H1 (cell line): ENCODE data around the gene MAMSTR. TPM values are rescaled to one million over a fixed set of nuclear protein-coding genes. Genes with fewer than 3 reads are reported as not detected.

Experiments
- CTCF ChIA-PET: fragments of 300-600 bp; sonication (Branson Sonifier 250); formaldehyde crosslinking; loops from one replicate; lab custom pipeline; 2021; ENCODE audit not compliant: partially characterized antibody; lab: Charles Lee
- POLR2A ChIA-PET: fragments of 300-600 bp; sonication (Branson Sonifier 250); formaldehyde crosslinking; loops from one replicate; lab custom pipeline; 2021; ENCODE audit warnings: inconsistent platforms; ENCODE audit not compliant: partially characterized antibody; lab: Charles Lee
- DNase-seq, 2 experiments: peaks; one replicate each; pipeline versions ENCODE4 v3.0.0 to v3.0.0-alpha.2; 2010 to 2022; ENCODE audit warnings: low spot score in 2 of 2, low read depth in 1 of 2, mixed read lengths in 1 of 2
- FAIRE-seq: peaks from 2 replicates; lab custom pipeline; 2011; peaks lifted over from hg19 to GRCh38; lab: Jason Lieb, UNC
- H2AFZ ChIP-seq: 2 replicates; pipeline ENCODE4 v1.8.1; 2012; ENCODE audit warnings: low read length, inconsistent platforms
- H2AK5ac ChIP-seq: 2 replicates; pipeline ENCODE4 v1.6.1; 2013; ENCODE audit warnings: low read depth, low read length
- H2BK120ac ChIP-seq: replicated peaks from 2 replicates; pipeline ENCODE3; 2013; ENCODE audit warnings: low read depth, low read length, inconsistent platforms
- H2BK12ac ChIP-seq: 2 replicates; pipeline ENCODE4 v1.6.1; 2013; ENCODE audit warnings: low read depth, low read length
- H2BK15ac ChIP-seq: 2 replicates; pipeline ENCODE4 v1.6.1; 2013; ENCODE audit warnings: low read length
- H2BK20ac ChIP-seq: 2 replicates; pipeline ENCODE4 v1.6.1; 2013; ENCODE audit warnings: low read length
- H2BK5ac ChIP-seq: 2 replicates; pipeline ENCODE4 v1.6.1; 2013; ENCODE audit warnings: low read depth, low read length
- H3K14ac ChIP-seq: 2 replicates; pipeline ENCODE4 v1.6.1; 2013; ENCODE audit warnings: inconsistent platforms; ENCODE audit not compliant: insufficient read length
- H3K18ac ChIP-seq: 2 replicates; pipeline ENCODE4 v1.6.1; 2013; ENCODE audit warnings: low read length; ENCODE audit errors: extremely low read depth
- H3K23ac ChIP-seq: 2 replicates; pipeline ENCODE4 v1.6.1; 2013; ENCODE audit warnings: inconsistent platforms; ENCODE audit not compliant: insufficient read length
- H3K23me2 ChIP-seq: 2 replicates; pipeline ENCODE4 v1.6.1; 2013; ENCODE audit warnings: low read depth, low read length
- H3K27ac ChIP-seq: 2 replicates; pipeline ENCODE4 v1.6.1; 2011; ENCODE audit warnings: low read depth, low read length, inconsistent platforms
- H3K27me3 ChIP-seq, 4 experiments: replicated peaks in 1 of 4; 1 replicate in 1 of 4; 2 replicates in 3 of 4; pipeline versions ENCODE4 v1.6.1 to v1.8.1; 2011 to 2013; ENCODE audit warnings: low read length in 3 of 4, mild to moderate bottlenecking in 3 of 4, inconsistent platforms in 2 of 4, mixed read lengths in 2 of 4, moderate library complexity in 1 of 4; ENCODE audit not compliant: control insufficient read depth in 3 of 4, insufficient read depth in 3 of 4; ENCODE audit errors: extremely low read depth in 1 of 4
- H3K36me3 ChIP-seq, 4 experiments: 2 replicates each; pipeline versions ENCODE4 v1.6.1 to v1.8.1; 2011 to 2013; ENCODE audit warnings: mild to moderate bottlenecking in 4 of 4, low read length in 3 of 4, moderate library complexity in 2 of 4, control low read depth in 1 of 4, inconsistent platforms in 1 of 4; ENCODE audit not compliant: insufficient read depth in 4 of 4, control insufficient read depth in 2 of 4
- H3K4ac ChIP-seq: replicated peaks from 2 replicates; pipeline ENCODE3; 2013; ENCODE audit warnings: low read length, low read depth, mixed read lengths, inconsistent platforms; ENCODE audit not compliant: insufficient read length
- H3K4me1 ChIP-seq, 4 experiments: replicated peaks in 1 of 4; 1 replicate in 1 of 4; 2 replicates in 3 of 4; pipeline versions ENCODE4 v1.6.1 to v1.8.1; 2011 to 2013; ENCODE audit warnings: low read length in 3 of 4, inconsistent platforms in 2 of 4, mixed read lengths in 1 of 4; ENCODE audit not compliant: insufficient read depth in 4 of 4, control insufficient read depth in 3 of 4
- H3K4me2 ChIP-seq, 2 experiments: 2 replicates each; pipeline versions ENCODE4 v1.6.1 to v1.8.1; 2011 to 2013; ENCODE audit warnings: low read depth in 2 of 2, low read length in 2 of 2, control low read depth in 1 of 2, inconsistent platforms in 1 of 2, mild to moderate bottlenecking in 1 of 2; ENCODE audit not compliant: insufficient read depth in 1 of 2
- H3K4me3 ChIP-seq, 4 experiments: fragments of 200-600, 300-600 bp in 1 of 4; sonication (generic), shearing (Covaris generic), sonication (Bioruptor Twin) in 1 of 4; 2 replicates each; pipeline versions ENCODE4 v1.5.1 to v1.8.1; 2011 to 2016; ENCODE audit warnings: low read length in 4 of 4, low read depth in 3 of 4, control low read depth in 2 of 4, inconsistent platforms in 2 of 4, mild to moderate bottlenecking in 2 of 4, mixed read lengths in 1 of 4, moderate library complexity in 1 of 4; ENCODE audit not compliant: insufficient read depth in 2 of 4; ENCODE audit errors: extremely low read depth in 1 of 4
- H3K56ac ChIP-seq: replicated peaks from 2 replicates; pipeline ENCODE3; 2013; ENCODE audit warnings: low read depth, mild to moderate bottlenecking, mixed read lengths, low read length, inconsistent platforms; ENCODE audit not compliant: insufficient read length
- H3K79me1 ChIP-seq: 2 replicates; pipeline ENCODE4 v1.6.1; 2013; ENCODE audit warnings: low read depth, low read length, control low read depth
- H3K79me2 ChIP-seq, 2 experiments: 2 replicates each; pipeline versions ENCODE4 v1.6.1 to v1.8.1; 2012 to 2013; ENCODE audit warnings: low read length in 2 of 2, mild to moderate bottlenecking in 2 of 2, inconsistent platforms in 1 of 2; ENCODE audit not compliant: insufficient read depth in 2 of 2, control insufficient read depth in 1 of 2
- H3K9ac ChIP-seq, 4 experiments: replicated peaks in 1 of 4; 1 replicate in 1 of 4; 2 replicates in 3 of 4; pipeline versions ENCODE4 v1.6.1 to v1.8.1; 2011 to 2013; ENCODE audit warnings: low read depth in 3 of 4, low read length in 3 of 4, control low read depth in 2 of 4, mild to moderate bottlenecking in 2 of 4, moderate library complexity in 2 of 4, inconsistent platforms in 1 of 4; ENCODE audit errors: extremely low read depth in 1 of 4
- H3K9me3 ChIP-seq, 2 experiments: 2 replicates each; pipeline versions ENCODE4 v1.6.1 to v1.8.1; 2012 to 2013; ENCODE audit warnings: mild to moderate bottlenecking in 2 of 2, moderate library complexity in 2 of 2, control low read depth in 1 of 2, inconsistent platforms in 1 of 2, low read depth in 1 of 2, low read length in 1 of 2, mixed read lengths in 1 of 2; ENCODE audit not compliant: insufficient read depth in 2 of 2
- H4K20me1 ChIP-seq, 2 experiments: replicated peaks in 1 of 2; 2 replicates each; pipeline versions ENCODE3 to v1.8.1; 2011 to 2013; ENCODE audit warnings: inconsistent platforms in 2 of 2, low read length in 2 of 2, mild to moderate bottlenecking in 1 of 2; ENCODE audit not compliant: insufficient read depth in 2 of 2, control insufficient read depth in 1 of 2
- H4K5ac ChIP-seq: 2 replicates; pipeline ENCODE4 v1.6.1; 2013; ENCODE audit warnings: low read length, low read depth, mixed read lengths, inconsistent platforms; ENCODE audit not compliant: insufficient read length
- H4K8ac ChIP-seq: 2 replicates; pipeline ENCODE4 v1.8.0; 2013; ENCODE audit warnings: mild to moderate bottlenecking, moderate library complexity, low read length, inconsistent platforms; ENCODE audit not compliant: insufficient read depth; ENCODE audit errors: extremely low read depth
- H4K91ac ChIP-seq: replicated peaks from 2 replicates; pipeline ENCODE3; 2013; ENCODE audit warnings: low read length, mixed read lengths, inconsistent platforms; ENCODE audit not compliant: insufficient read length
- CHD1 ChIP-seq: IDR thresholded peaks from 2 replicates; pipeline ENCODE4 v1.6.1; 2012; ENCODE audit warnings: low read depth, low read length, improper control_type of control experiment
- EGR1 ChIP-seq: IDR thresholded peaks from 2 replicates; pipeline ENCODE4 v1.6.1; 2011; ENCODE audit warnings: low read depth, low read length, borderline replicate concordance
- EZH2 ChIP-seq: fragments of 200-600 bp; sonication (generic); IDR thresholded peaks from 2 replicates; pipeline ENCODE4 v1.7.1; 2012; ENCODE audit warnings: low read depth, mild to moderate bottlenecking, moderate library complexity, low read length, inconsistent platforms; ENCODE audit not compliant: severe bottlenecking
- SIX5 ChIP-seq: IDR thresholded peaks from 2 replicates; pipeline ENCODE4 v1.6.1; 2011; ENCODE audit warnings: mild to moderate bottlenecking, low read depth, low read length
- SP1 ChIP-seq: IDR thresholded peaks from 2 replicates; pipeline ENCODE4 v1.6.1; 2011; ENCODE audit warnings: low read depth, low read length
- SRF ChIP-seq: IDR thresholded peaks from 2 replicates; pipeline ENCODE4 v1.6.1; 2011; ENCODE audit warnings: mild to moderate bottlenecking, low read depth, low read length, moderate library complexity
- YY1 ChIP-seq: IDR thresholded peaks from 2 replicates; pipeline ENCODE4 v1.6.1; 2011; ENCODE audit warnings: low read depth, mild to moderate bottlenecking, low read length
- WGBS, 2 experiments: shearing (Covaris generic) in 1 of 2; methylation state at CpG; one replicate each; pipeline versions ENCODE4 v1.1.6 to v1.1.7; 2013 to 2015; ENCODE audit warnings: low lambda C conversion rate in 2 of 2, mixed read lengths in 2 of 2, inconsistent platforms in 1 of 2, low coverage in 1 of 2, missing lambda C conversion rate in 1 of 2; ENCODE audit not compliant: insufficient replicate concordance in 2 of 2, insufficient coverage in 1 of 2, insufficient read length in 1 of 2; ENCODE audit errors: extremely low coverage in 1 of 2, missing lambda C conversion rate in 1 of 2; 5-methylcytosine and 5-hydroxymethylcytosine counted together
- polyA plus RNA-seq, 7 experiments: library from polyadenylated mRNA; depleted of rRNA in 3 of 7; stranded (reverse) in 5 of 7; unstranded in 2 of 7; fragments of >200 nt in 5 of 7; fragments of 200-250 nt in 2 of 7; gene quantifications; 1 replicate in 5 of 7; 2 replicates in 1 of 7; 4 replicates in 1 of 7; pipeline versions ENCODE4 v1.2.1 to v1.2.3, GENCODE V29; 2011 to 2013; ENCODE audit warnings: missing spikeins in 2 of 7, mixed read lengths in 2 of 7
- total RNA-seq: library from RNA; stranded (reverse); fragmentation: NEBNext Ultra II Directional; extraction: Animal tissue kit (Norgen Biotek cat#: 25700); gene quantifications from 2 replicates; pipeline ENCODE4 v1.2.1, GENCODE V29; 2021

MAMSTR gene
- total and polyA plus RNA-seq, 2 of the 8 experiments (the other 6 are each of a cell fraction or from before 2014, with no cell fraction given): 2.0 to 2.3 TPM

GRCh38 chr19:48705431-48705830, 14.1 kb downstream of the MAMSTR start:
- Histone ChIP-seq H3K4me3 (no peak overlapping the region), H3K23me2 (peaks cover 2% of the 10 kb centered on the region; the same call in 1 of the 2 replicates), H3K36me3 (peaks cover 0 to 8% (median 3%) of the 10 kb centered on the region in 4 experiments; a peak in 4 of 8 replicates), H3K23ac (no peak overlapping the region), H2BK20ac (no peak overlapping the region), H3K79me1 (no peaks in the 10 kb centered on the region), H4K20me1 (peaks cover 0 to 2% of the 10 kb centered on the region in 2 experiments), H3K56ac (no peak overlapping the region), H4K5ac (no peak overlapping the region), H2BK12ac (no peak overlapping the region), H3K18ac (no peak overlapping the region), H2AFZ (no peak overlapping the region), H4K91ac (no peak overlapping the region), H3K4ac (no peak overlapping the region), H2BK5ac (no peak overlapping the region), H2BK15ac (no peak overlapping the region), H3K9ac (no peak overlapping the region), H3K14ac (no peak overlapping the region), H3K9me3 (peaks cover 0 to 4% of the 10 kb centered on the region in 2 experiments; a peak in 1 of 4 replicates), H3K27ac (no peak overlapping the region), H3K4me1 (peaks cover 0 to 3% (median 0%) of the 10 kb centered on the region in 4 experiments; a peak in 1 of 7 replicates), H4K8ac (no peak overlapping the region), H2AK5ac (no peak overlapping the region), H2BK120ac (no peak overlapping the region), H3K4me2 (no peak overlapping the region), H3K79me2 (no peaks in the 10 kb centered on the region), H3K27me3 (no peaks in the 10 kb centered on the region)
- DNase-seq: no peak
- 41% methylated on average over 2 of the region's 2 CpGs; no CpG with 5 or more reads in 1 of the 2 experiments for WGBS, 2 experiments
- TF ChIP-seq EZH2 (no peak), SIX5 (no peak), EGR1 (no peak), YY1 (no peak), SP1 (no peak), CHD1 (no peak), SRF (no peak)
- no peak for FAIRE-seq
- POLR2A ChIA-PET: interaction anchor here (2.0 to 3.6 kb wide), 2 partner anchors 9 to 59 kb away, joined by 4 to 10 read pairs; partner anchors contain the start of genes CA11 and FUT2
- CTCF ChIA-PET: interaction anchor here (0.6 to 9.4 kb wide), 3 partner anchors 7 to 52 kb away, joined by 3 to 42 read pairs (median 3); no protein-coding TSS in a partner anchor
